Hepatocyte (in vitro differentiated cells): ENCODE data around the gene TK1.

Experiments used
- EZH2phosphoT487 ChIP-seq: fragments of 200-600 bp; sonication (generic); IDR thresholded peaks from one replicate; pipeline ENCODE4 v1.6.1; 2018; ENCODE audit warnings: antibody characterized with exemption, mild to moderate bottlenecking, low read depth, moderate library complexity; ENCODE audit not compliant: unreplicated experiment, severe bottlenecking
- TF ChIP-seq, protein P1 (sequence below): fragments of 200-600 bp; sonication (generic); IDR thresholded peaks from 2 replicates; pipeline ENCODE4 v1.5.1; 2016; ENCODE audit warnings: antibody characterized with exemption, mild to moderate bottlenecking; ENCODE audit not compliant: poor library complexity

DNA sequence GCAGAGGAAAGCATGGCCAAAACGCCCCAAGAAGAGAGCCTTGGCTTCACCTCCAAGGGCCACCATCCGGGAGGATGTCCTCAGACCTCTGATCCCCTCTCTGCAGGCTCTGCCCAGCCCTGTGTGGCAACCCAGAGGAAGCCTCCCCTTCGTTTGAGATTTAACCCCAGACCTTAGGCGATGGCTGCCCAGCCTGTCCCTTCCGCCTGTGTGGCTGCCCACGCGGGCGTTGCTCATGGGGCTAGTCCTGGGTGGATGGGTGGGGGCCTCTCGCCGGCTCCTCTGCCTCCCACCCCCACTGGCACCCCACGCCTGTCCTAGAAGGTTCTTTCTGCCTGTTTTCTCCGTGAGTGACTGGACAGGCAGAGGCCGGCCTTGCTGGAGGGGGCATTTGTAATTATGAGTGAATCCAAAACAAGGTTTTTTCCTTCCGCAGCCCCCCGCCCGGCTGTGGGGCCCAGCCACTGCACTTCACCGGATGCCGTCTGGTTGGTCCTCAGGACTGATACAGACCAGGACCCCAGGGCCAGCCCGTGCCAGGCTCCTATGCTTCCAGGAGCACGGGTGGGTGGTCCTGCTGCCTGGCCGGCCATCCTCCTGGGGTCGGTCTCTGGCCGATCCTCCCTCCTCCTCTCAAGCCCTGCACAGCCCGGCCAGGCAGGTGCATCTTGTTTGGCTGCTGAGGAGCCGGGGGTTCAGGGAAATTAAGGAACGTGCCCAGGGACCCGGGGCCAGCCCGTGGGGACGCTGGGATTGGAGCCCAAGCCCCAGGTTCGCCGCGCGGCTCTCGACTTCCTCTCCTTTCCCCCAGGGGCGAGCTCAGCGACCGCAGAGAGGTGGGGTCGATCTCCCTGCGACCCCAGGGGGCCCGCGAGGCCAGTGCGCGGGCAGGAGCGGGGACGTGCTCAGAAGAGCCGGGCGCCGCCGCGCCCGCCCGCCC is 44.4 kb upstream of the TK1 start, which contains the start of gene TMEM235:
- TF ChIP-seq, protein P1, sequence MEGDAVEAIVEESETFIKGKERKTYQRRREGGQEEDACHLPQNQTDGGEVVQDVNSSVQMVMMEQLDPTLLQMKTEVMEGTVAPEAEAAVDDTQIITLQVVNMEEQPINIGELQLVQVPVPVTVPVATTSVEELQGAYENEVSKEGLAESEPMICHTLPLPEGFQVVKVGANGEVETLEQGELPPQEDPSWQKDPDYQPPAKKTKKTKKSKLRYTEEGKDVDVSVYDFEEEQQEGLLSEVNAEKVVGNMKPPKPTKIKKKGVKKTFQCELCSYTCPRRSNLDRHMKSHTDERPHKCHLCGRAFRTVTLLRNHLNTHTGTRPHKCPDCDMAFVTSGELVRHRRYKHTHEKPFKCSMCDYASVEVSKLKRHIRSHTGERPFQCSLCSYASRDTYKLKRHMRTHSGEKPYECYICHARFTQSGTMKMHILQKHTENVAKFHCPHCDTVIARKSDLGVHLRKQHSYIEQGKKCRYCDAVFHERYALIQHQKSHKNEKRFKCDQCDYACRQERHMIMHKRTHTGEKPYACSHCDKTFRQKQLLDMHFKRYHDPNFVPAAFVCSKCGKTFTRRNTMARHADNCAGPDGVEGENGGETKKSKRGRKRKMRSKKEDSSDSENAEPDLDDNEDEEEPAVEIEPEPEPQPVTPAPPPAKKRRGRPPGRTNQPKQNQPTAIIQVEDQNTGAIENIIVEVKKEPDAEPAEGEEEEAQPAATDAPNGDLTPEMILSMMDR, result no peak
- TF ChIP-seq EZH2phosphoT487, result peak; percentile 74
